ENCODE measurements around the gene CERS6.

DNA sequence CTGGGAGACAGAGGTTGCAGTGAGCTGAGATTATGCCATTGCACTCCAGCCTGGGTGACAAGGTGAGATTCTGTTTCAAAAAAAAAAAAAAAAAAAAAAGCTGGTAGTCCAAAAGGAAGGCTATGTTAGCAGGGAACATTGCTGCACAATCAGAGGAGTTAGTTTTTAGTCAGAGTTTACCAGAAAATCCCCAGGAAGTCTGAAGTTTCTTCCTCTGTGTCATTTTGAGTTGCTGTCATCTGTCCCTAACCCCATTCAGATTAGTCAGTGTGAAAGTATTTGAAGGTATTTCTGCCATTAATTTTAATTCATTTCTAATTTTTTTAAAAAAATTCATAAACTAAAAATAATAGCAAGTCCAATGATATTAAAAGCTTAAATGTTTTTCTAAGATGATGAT lies 33.5 kb upstream of the CERS6 start:
- TF ChIP-seq, protein P1, sequence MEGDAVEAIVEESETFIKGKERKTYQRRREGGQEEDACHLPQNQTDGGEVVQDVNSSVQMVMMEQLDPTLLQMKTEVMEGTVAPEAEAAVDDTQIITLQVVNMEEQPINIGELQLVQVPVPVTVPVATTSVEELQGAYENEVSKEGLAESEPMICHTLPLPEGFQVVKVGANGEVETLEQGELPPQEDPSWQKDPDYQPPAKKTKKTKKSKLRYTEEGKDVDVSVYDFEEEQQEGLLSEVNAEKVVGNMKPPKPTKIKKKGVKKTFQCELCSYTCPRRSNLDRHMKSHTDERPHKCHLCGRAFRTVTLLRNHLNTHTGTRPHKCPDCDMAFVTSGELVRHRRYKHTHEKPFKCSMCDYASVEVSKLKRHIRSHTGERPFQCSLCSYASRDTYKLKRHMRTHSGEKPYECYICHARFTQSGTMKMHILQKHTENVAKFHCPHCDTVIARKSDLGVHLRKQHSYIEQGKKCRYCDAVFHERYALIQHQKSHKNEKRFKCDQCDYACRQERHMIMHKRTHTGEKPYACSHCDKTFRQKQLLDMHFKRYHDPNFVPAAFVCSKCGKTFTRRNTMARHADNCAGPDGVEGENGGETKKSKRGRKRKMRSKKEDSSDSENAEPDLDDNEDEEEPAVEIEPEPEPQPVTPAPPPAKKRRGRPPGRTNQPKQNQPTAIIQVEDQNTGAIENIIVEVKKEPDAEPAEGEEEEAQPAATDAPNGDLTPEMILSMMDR (IDR thresholded peaks at IDR 0.05) = no peak
- TF ChIP-seq POLR2A (IDR thresholded peaks at IDR 0.05) = no peak
